Activated CD8-positive, alpha-beta memory T cell treated with anti-CD3 and anti-CD28 coated beads, Interleukin-2, amount 50 U/mL, for 1 hour (primary cell): ENCODE results near the gene UST.

Experiments used
- DNase-seq: peaks from one replicate; pipeline ENCODE4 v3.0.0-alpha.2; 2020; ENCODE audit errors: extremely low read depth

The UST gene

GRCh38 chr6:148803979-148804378 lies 57.1 kb downstream of the UST start:
- DNase-seq = no peak

GRCh38 chr6:148805777-148806176 lies 58.9 kb downstream of the UST start:
- DNase-seq = no peak

GRCh38 chr6:148807784-148808183 lies 61.0 kb downstream of the UST start:
- DNase-seq = no peak

GRCh38 chr6:148808786-148809304 lies 62.0 kb downstream of the UST start:
- DNase-seq = no peak

GRCh38 chr6:148811459-148811858 lies 64.6 kb downstream of the UST start:
- no peak for DNase-seq

GRCh38 chr6:148814082-148814790 lies 67.4 kb downstream of the UST start:
- no peak for DNase-seq

GRCh38 chr6:148814869-148815268 lies 68.0 kb downstream of the UST start:
- DNase-seq = no peak

GRCh38 chr6:148816117-148816516 lies 69.3 kb downstream of the UST start:
- no peak for DNase-seq

GRCh38 chr6:148817689-148818088 lies 70.9 kb downstream of the UST start:
- no peak for DNase-seq

GRCh38 chr6:148818939-148819575 lies 72.2 kb downstream of the UST start:
- no peak for DNase-seq

GRCh38 chr6:148819852-148820251 lies 73.0 kb downstream of the UST start:
- no peak for DNase-seq

GRCh38 chr6:148822819-148823218 lies 76.0 kb downstream of the UST start:
- no peak for DNase-seq

GRCh38 chr6:148824291-148824690 lies 77.5 kb downstream of the UST start:
- no peak for DNase-seq

GRCh38 chr6:148824960-148825359 lies 78.1 kb downstream of the UST start:
- DNase-seq = no peak

- DNase-seq = no peak
Observed at GRCh38 chr6:148825492-148825891, 78.7 kb downstream of the UST start.

- DNase-seq = no peak
Observed at GRCh38 chr6:148827416-148828045, 80.7 kb downstream of the UST start.

GRCh38 chr6:148828047-148828446 lies 81.2 kb downstream of the UST start:
- no peak for DNase-seq

- no peak for DNase-seq
Observed at GRCh38 chr6:148829415-148830101, 82.7 kb downstream of the UST start.

GRCh38 chr6:148830614-148831013 lies 83.8 kb downstream of the UST start:
- DNase-seq = no peak

- no peak for DNase-seq
Observed at GRCh38 chr6:148831064-148831463, 84.2 kb downstream of the UST start.

- DNase-seq = no peak
Observed at GRCh38 chr6:148831531-148831930, 84.7 kb downstream of the UST start.

- DNase-seq = no peak
Observed at GRCh38 chr6:148835920-148836441, 89.2 kb downstream of the UST start.
